ENCODE measurements around the gene MMP24.
A peak's percentile ranks its signal among the peaks of the same experiment; 100 is the strongest.
"Not testable (repeated sequence)": the region's sequence is repeated elsewhere in the genome, so short reads cannot be mapped to it uniquely, and the experiment has no call there.

MMP24 gene

GRCh38 chr20:35187584-35188190 lies 38.8 kb upstream of the MMP24 start:
- H3K9me3 ChIP-seq (ENCODE audit: control insufficient read depth, low read length): no peaks in the 10 kb centered on the region
- H3K79me2 ChIP-seq: no peaks in the 10 kb centered on the region
- no peak overlapping the region for H2AFZ ChIP-seq
- no peaks in the 10 kb centered on the region for H3K27me3 ChIP-seq (ENCODE audit: control insufficient read depth, insufficient read depth, low read length)
- H3K9ac ChIP-seq: no peak overlapping the region
- no peaks in the 10 kb centered on the region for H3K36me3 ChIP-seq (ENCODE audit: control insufficient read depth, insufficient read depth, low read length)
- H3K4me3 ChIP-seq (ENCODE audit: low read depth, low read length): no peak overlapping the region
- no peaks in the 10 kb centered on the region for H3K4me1 ChIP-seq
- H3K27ac ChIP-seq: no peak overlapping the region
- H3K4me2 ChIP-seq (ENCODE audit: low read length): no peak overlapping the region
- TF ChIP-seq, protein P1, sequence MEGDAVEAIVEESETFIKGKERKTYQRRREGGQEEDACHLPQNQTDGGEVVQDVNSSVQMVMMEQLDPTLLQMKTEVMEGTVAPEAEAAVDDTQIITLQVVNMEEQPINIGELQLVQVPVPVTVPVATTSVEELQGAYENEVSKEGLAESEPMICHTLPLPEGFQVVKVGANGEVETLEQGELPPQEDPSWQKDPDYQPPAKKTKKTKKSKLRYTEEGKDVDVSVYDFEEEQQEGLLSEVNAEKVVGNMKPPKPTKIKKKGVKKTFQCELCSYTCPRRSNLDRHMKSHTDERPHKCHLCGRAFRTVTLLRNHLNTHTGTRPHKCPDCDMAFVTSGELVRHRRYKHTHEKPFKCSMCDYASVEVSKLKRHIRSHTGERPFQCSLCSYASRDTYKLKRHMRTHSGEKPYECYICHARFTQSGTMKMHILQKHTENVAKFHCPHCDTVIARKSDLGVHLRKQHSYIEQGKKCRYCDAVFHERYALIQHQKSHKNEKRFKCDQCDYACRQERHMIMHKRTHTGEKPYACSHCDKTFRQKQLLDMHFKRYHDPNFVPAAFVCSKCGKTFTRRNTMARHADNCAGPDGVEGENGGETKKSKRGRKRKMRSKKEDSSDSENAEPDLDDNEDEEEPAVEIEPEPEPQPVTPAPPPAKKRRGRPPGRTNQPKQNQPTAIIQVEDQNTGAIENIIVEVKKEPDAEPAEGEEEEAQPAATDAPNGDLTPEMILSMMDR (IDR thresholded peaks at IDR 0.05): no peak

- H3K36me3 ChIP-seq (ENCODE audit: control insufficient read depth, insufficient read depth, low read length); H3K4me2 ChIP-seq (ENCODE audit: low read length); H3K9ac ChIP-seq; H3K4me3 ChIP-seq (ENCODE audit: low read depth, low read length); H3K27me3 ChIP-seq (ENCODE audit: control insufficient read depth, insufficient read depth, low read length); H2AFZ ChIP-seq; H3K4me1 ChIP-seq; H3K9me3 ChIP-seq (ENCODE audit: control insufficient read depth, low read length); H3K27ac ChIP-seq; H3K79me2 ChIP-seq: not testable (repeated sequence)
Observed at GRCh38 chr20:35189223-35189622, 37.3 kb upstream of the MMP24 start.

DNA sequence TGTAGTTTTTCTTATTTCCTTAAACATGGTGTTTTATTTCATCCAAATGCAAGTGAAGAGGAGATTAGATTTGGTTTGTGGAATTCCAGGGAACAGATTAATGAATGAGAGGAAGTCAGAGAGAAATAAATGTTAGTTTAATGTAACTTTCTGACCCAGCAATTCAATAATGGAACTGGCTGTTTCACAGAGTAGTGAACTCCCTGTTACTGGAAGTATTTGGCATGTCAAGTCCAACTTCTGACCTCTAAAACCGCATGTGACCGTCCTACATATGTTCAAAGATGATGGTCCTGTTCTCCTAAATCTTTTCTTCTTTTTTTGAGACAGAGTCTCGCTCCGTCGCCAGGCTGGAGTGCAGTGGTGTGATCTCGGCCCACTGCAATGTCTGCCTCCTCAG lies 35.9 kb upstream of the MMP24 start:
- Histone ChIP-seq H3K36me3 (ENCODE audit: control insufficient read depth, insufficient read depth, low read length) (no peaks in the 10 kb centered on the region), H3K27ac (no peak overlapping the region), H3K9me3 (ENCODE audit: control insufficient read depth, low read length) (no peaks in the 10 kb centered on the region), H3K4me1 (no peaks in the 10 kb centered on the region), H3K4me2 (ENCODE audit: low read length) (no peak overlapping the region), H2AFZ (no peak overlapping the region), H3K27me3 (ENCODE audit: control insufficient read depth, insufficient read depth, low read length) (no peaks in the 10 kb centered on the region), H3K9ac (no peak overlapping the region), H3K79me2 (no peaks in the 10 kb centered on the region), H3K4me3 (ENCODE audit: low read depth, low read length) (no peak overlapping the region)
- TF ChIP-seq, protein P1 (IDR thresholded peaks at IDR 0.05): no peak

DNA sequence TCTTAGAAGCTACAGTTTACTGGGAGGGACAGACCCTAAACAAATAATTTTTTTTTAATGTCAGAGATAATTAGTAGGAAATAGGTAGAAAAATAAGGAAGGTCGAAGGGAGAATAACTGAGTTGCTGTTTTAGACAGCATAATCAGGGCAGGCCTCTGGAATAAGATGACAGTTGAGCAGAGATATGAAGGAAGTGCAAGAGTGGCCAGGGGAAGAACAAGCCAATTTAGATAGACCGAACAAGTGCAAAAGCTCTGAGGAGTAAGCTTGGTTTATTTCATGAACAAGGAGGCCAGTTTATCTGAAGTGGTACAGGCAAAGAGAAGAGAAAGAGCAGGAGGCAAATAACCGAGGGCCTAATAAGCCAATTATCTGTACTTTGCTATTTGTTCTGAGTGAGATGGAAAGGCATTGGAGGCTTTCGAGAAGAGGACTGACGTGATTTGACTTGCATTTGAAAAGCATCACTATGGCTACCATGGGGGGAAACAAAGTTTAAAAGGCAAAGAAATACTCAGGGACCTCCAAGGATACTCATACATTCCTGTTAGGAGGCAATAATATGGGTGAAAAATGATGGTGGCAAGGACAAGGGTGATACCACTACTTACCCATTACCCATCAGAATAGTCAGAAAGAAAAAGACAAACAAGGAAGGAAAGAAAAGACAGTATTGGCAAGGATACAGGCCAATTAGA lies 34.9 kb upstream of the MMP24 start:
- Histone ChIP-seq H3K79me2 (no peaks in the 10 kb centered on the region), H3K36me3 (ENCODE audit: control insufficient read depth, insufficient read depth, low read length) (no peaks in the 10 kb centered on the region), H2AFZ (no peak overlapping the region), H3K9ac (no peak overlapping the region), H3K4me3 (ENCODE audit: low read depth, low read length) (no peak overlapping the region), H3K4me1 (no peaks in the 10 kb centered on the region), H3K4me2 (ENCODE audit: low read length) (peak overlapping the region; percentile 49), H3K27ac (no peak overlapping the region), H3K27me3 (ENCODE audit: control insufficient read depth, insufficient read depth, low read length) (no peaks in the 10 kb centered on the region), H3K9me3 (ENCODE audit: control insufficient read depth, low read length) (no peaks in the 10 kb centered on the region)
- TF ChIP-seq, protein P1 (IDR thresholded peaks at IDR 0.05): no peak

DNA sequence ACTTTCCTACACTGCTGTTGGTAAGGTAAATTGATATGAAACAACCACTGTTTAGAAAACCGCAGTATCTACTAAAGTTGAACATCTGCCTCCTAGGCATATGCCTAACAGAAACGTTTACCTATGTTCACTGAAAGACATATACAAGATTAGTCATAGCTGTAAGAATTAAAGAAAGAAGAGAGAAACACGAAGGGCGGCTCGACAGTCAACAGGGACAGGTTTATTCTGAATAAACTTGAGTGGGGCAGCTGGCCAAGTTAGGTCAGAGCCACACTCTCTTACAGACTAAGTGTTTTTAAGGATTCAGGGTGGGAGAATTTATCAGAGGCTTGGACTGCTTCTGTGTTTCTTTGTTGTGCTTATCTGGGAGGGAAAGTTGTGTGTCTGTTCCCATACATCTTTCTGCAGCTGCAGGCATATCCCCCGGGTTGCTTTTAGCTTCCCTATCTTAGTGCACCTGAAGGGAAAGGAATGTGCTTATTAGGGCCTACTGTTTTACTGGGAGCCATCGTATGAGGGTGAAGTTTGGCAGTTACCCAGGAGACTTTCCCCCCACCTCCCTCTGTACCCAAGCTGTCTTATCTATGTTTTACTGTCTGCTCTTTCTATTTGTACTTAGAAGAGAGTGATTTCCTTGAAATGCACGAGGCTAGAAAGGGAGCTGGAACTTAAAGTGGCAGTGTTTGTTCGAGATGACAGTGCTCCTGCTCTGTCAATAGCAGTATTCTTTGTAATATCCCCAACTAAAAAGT lies 34.2 kb upstream of the MMP24 start:
- TF ChIP-seq, protein P1 (IDR thresholded peaks at IDR 0.05): no peak
- no peaks in the 10 kb centered on the region for H3K36me3 ChIP-seq (ENCODE audit: control insufficient read depth, insufficient read depth, low read length)

GRCh38 chr20:35193031-35193791 lies 33.3 kb upstream of the MMP24 start:
- not testable (repeated sequence) for H3K4me3 ChIP-seq (ENCODE audit: low read depth, low read length); H3K4me2 ChIP-seq (ENCODE audit: low read length); H3K4me1 ChIP-seq; H3K9ac ChIP-seq; H2AFZ ChIP-seq; H3K36me3 ChIP-seq (ENCODE audit: control insufficient read depth, insufficient read depth, low read length); H3K27me3 ChIP-seq (ENCODE audit: control insufficient read depth, insufficient read depth, low read length); H3K79me2 ChIP-seq; H3K9me3 ChIP-seq (ENCODE audit: control insufficient read depth, low read length); H3K27ac ChIP-seq

More for the DNA sequence above, 34.2 kb upstream of the MMP24 start:
- H3K4me3 ChIP-seq (ENCODE audit: low read depth, low read length): no peak overlapping the region
- no peaks in the 10 kb centered on the region for H3K79me2 ChIP-seq
- no peaks in the 10 kb centered on the region for H3K4me1 ChIP-seq
- peak overlapping the region; percentile 49 for H3K4me2 ChIP-seq (ENCODE audit: low read length)
- no peak overlapping the region for H2AFZ ChIP-seq
- H3K27me3 ChIP-seq (ENCODE audit: control insufficient read depth, insufficient read depth, low read length): no peaks in the 10 kb centered on the region
- H3K9me3 ChIP-seq (ENCODE audit: control insufficient read depth, low read length): no peaks in the 10 kb centered on the region
- no peak overlapping the region for H3K9ac ChIP-seq
- H3K27ac ChIP-seq: no peak overlapping the region
